ENCODE data around the gene PI4KA. TPM values are rescaled to one million over a fixed set of nuclear protein-coding genes. Genes with fewer than 3 reads are reported as not detected.

Gene PI4KA
- total and polyA plus RNA-seq, 2 of the 13 experiments (the other 11 are each of a cell fraction or from before 2014, with no cell fraction given), result 27.4 to 56.4 TPM

DNA sequence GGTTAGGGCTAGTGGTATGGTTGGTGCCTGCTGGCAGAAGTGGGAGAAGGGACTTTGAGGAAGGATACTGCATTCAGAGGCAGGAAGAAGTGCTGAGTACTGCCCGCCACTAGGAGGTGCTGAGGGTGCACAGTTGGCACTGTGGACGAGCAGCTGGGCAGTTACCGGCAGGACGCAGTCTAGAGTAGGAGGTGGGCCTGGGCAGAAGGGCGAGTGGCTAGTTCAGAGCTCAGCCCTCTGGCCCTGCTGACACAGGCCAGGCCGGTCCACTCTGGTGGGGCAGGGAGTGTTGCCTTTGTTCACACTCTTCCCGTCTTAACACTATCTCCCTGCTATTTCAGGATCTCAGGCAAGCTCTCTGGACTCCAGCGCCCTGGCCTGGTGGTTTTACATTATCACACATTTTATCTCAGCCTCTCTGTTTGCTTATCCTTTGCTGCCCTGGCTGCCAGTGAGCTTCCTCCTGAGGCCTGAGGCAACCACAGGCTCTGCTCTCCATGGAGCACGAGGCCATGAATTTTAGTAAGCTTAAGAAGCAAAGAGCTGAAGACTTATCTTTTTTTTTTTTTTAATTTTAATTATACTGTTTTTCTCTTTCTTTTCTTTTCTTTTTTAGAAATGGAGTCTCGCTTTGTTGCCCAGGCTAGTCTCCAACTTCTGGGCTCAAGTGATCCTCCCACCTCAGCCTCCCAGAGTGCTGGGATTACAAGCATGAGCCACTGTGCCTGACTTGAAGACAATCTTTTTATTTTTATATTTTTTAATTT is 27.1 kb upstream of the PI4KA start (continued):
- no peak for TF ChIP-seq SKIL (CRISPR knock-in tag; IDR thresholded peaks at IDR 0.05; ENCODE audit: borderline replicate concordance)
- TF ChIP-seq, protein P1, sequence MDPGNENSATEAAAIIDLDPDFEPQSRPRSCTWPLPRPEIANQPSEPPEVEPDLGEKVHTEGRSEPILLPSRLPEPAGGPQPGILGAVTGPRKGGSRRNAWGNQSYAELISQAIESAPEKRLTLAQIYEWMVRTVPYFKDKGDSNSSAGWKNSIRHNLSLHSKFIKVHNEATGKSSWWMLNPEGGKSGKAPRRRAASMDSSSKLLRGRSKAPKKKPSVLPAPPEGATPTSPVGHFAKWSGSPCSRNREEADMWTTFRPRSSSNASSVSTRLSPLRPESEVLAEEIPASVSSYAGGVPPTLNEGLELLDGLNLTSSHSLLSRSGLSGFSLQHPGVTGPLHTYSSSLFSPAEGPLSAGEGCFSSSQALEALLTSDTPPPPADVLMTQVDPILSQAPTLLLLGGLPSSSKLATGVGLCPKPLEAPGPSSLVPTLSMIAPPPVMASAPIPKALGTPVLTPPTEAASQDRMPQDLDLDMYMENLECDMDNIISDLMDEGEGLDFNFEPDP (CRISPR knock-in tag; conservative IDR thresholded peaks at IDR 0.05), result 0 out of 2 replicates have a peak, but pooled peaks have one; percentile 72
- TF ChIP-seq, protein P2, sequence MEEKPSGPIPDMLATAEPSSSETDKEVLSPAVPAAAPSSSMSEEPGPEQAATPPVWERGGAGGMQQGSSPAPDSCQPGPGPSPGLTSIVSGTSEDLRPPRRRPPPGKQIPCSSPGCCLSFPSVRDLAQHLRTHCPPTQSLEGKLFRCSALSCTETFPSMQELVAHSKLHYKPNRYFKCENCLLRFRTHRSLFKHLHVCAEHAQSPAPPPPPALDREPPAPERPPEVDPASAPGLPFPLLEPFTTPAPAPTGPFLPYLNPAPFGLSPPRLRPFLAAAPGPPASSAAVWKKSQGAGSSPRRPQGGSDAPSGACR (CRISPR knock-in tag; IDR thresholded peaks at IDR 0.05), result peak; percentile 70
- peak; percentile 50; the same call in 1 of the 2 replicates for TF ChIP-seq DMAP1 (CRISPR knock-in tag; IDR thresholded peaks at IDR 0.05)
- TF ChIP-seq TAF15 (IDR thresholded peaks at IDR 0.05; ENCODE audit: low read depth, low read length, poor library complexity, severe bottlenecking), result no peak
- TF ChIP-seq ZNF749 (CRISPR knock-in tag; IDR thresholded peaks at IDR 0.05; ENCODE audit: borderline replicate concordance), result no peak
- no peak for TF ChIP-seq ZNF263 (CRISPR knock-in tag; IDR thresholded peaks at IDR 0.05)
- no peak for TF ChIP-seq ZNF496 (CRISPR knock-in tag; IDR thresholded peaks at IDR 0.05; ENCODE audit: insufficient replicate concordance)
- TF ChIP-seq KIAA2018 (CRISPR knock-in tag; IDR thresholded peaks at IDR 0.05; ENCODE audit: borderline replicate concordance), result no peak
- no peak for TF ChIP-seq DNMT3B (CRISPR knock-in tag; conservative IDR thresholded peaks at IDR 0.05)
- TF ChIP-seq SOX13 (IDR thresholded peaks at IDR 0.05), result no peak
- TF ChIP-seq SOX13 (CRISPR knock-in tag; conservative IDR thresholded peaks at IDR 0.05 in 1 of 2, IDR thresholded peaks at IDR 0.05 in 1 of 2), result peak in 1 of 2 experiments; percentile 25; a peak in 2 of 4 replicates
- no peak for TF ChIP-seq ZMAT5 (CRISPR knock-in tag; IDR thresholded peaks at IDR 0.05; ENCODE audit: borderline replicate concordance, low read depth)
- TF ChIP-seq MTF2 (CRISPR knock-in tag; IDR thresholded peaks at IDR 0.05; ENCODE audit: borderline replicate concordance), result peak; percentile 63; the same call in 1 of the 2 replicates
- TF ChIP-seq HNRNPK (IDR thresholded peaks at IDR 0.05; ENCODE audit: low read depth, low read length, poor library complexity, severe bottlenecking), result no peak

Measured in HepG2 (cell line).